Measurements from ENCODE around the gene ADCY2. TPM values are rescaled to one million over a fixed set of nuclear protein-coding genes. Genes with fewer than 3 reads are reported as not detected.

Gene ADCY2
- total RNA-seq, 1 donor from 2014 or later, result 0.59 TPM

- H3K27ac ChIP-seq, result no peak overlapping the region
- ATAC-seq (no peak), DNase-seq (no peak)
- no peaks in the 10 kb centered on the region for H3K9me3 ChIP-seq
- intact Hi-C loops (cut with DNase I), result no loop called here
- H3K4me1 ChIP-seq, result no peaks in the 10 kb centered on the region
- no peaks in the 10 kb centered on the region for H3K27me3 ChIP-seq (ENCODE audit: low read depth)
- no peaks in the 10 kb centered on the region for H3K36me3 ChIP-seq
- TF ChIP-seq CTCF (IDR thresholded peaks at IDR 0.05), result no peak
- no peak overlapping the region for H3K4me3 ChIP-seq
Observed at GRCh38 chr5:7678030-7678429, 282.1 kb downstream of the ADCY2 start.

GRCh38 chr5:7679663-7680062 is 283.7 kb downstream of the ADCY2 start:
- no peak for TF ChIP-seq CTCF (IDR thresholded peaks at IDR 0.05)
- DNase-seq (no peak), ATAC-seq (no peak)
- Histone ChIP-seq H3K27me3 (ENCODE audit: low read depth) (no peaks in the 10 kb centered on the region), H3K4me3 (no peak overlapping the region), H3K36me3 (no peaks in the 10 kb centered on the region), H3K9me3 (no peaks in the 10 kb centered on the region), H3K4me1 (no peaks in the 10 kb centered on the region), H3K27ac (no peak overlapping the region)
- intact Hi-C loops (cut with DNase I), result no loop called here

DNA sequence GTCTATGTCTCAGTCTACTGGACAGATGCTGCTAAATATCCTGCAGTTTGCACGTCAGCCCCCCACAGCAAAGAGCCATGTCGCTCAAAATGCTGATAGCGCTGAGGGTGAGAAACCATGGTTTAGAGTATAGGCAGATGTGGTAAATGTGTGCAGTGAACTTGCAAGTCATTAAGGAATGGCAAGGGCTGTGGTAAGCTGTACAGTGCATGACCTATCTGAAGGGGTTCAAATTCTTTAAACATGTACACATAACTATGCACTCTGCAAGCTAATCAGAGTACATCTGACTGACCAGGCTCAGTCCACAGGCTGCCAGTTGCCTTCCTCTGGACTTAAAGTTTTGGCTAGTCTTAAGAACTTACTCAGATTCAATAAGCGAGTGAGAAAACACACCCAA is 284.3 kb downstream of the ADCY2 start:
- Histone ChIP-seq H3K36me3 (no peaks in the 10 kb centered on the region), H3K4me3 (no peak overlapping the region), H3K9me3 (no peaks in the 10 kb centered on the region), H3K27ac (no peak overlapping the region), H3K4me1 (no peaks in the 10 kb centered on the region), H3K27me3 (ENCODE audit: low read depth) (no peaks in the 10 kb centered on the region)
- no peak for ATAC-seq
- TF ChIP-seq CTCF (IDR thresholded peaks at IDR 0.05), result no peak
- intact Hi-C loops (cut with DNase I), result no loop called here
- no peak for DNase-seq

- DNase-seq, result no peak
- ATAC-seq, result no peak
- intact Hi-C loops (cut with DNase I), result no loop called here
- no peaks in the 10 kb centered on the region for H3K4me1 ChIP-seq
- TF ChIP-seq CTCF (IDR thresholded peaks at IDR 0.05), result no peak
- no peak overlapping the region for H3K4me3 ChIP-seq
- H3K36me3 ChIP-seq, result no peaks in the 10 kb centered on the region
- H3K27ac ChIP-seq, result no peak overlapping the region
- no peaks in the 10 kb centered on the region for H3K27me3 ChIP-seq (ENCODE audit: low read depth)
- H3K9me3 ChIP-seq, result no peaks in the 10 kb centered on the region
Observed at GRCh38 chr5:7682379-7682778, 286.4 kb downstream of the ADCY2 start.

GRCh38 chr5:7683753-7684152 is 287.8 kb downstream of the ADCY2 start:
- no peaks in the 10 kb centered on the region for H3K9me3 ChIP-seq
- H3K4me3 ChIP-seq, result no peak overlapping the region
- TF ChIP-seq CTCF (IDR thresholded peaks at IDR 0.05), result no peak
- H3K4me1 ChIP-seq, result no peaks in the 10 kb centered on the region
- no peaks in the 10 kb centered on the region for H3K27me3 ChIP-seq (ENCODE audit: low read depth)
- DNase-seq (no peak), ATAC-seq (no peak)
- no peak overlapping the region for H3K27ac ChIP-seq
- H3K36me3 ChIP-seq, result no peaks in the 10 kb centered on the region
- intact Hi-C loops (cut with DNase I), result no loop called here

DNA sequence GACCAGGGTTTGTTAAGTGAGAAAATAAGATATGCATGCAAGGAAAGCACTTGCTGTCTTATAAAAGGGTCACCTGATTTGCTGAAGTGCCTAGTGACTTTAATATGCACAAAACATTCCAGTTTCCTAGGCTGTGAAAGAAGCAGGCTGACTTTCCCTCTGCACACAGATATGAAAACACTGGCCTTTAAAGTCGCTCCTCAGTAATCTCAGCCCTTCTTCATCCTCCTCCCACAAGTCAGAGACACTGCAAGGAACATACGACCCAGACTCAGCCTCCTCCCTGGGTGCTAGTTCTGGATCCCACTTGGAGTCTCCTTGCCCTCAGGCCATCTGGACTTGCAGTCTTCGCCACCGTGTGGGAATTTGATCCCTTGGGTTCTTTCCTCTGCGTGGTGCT is 288.9 kb downstream of the ADCY2 start:
- intact Hi-C loops (cut with DNase I), result no loop called here
- ATAC-seq, result no peak
- TF ChIP-seq CTCF (IDR thresholded peaks at IDR 0.05), result no peak

More for the DNA sequence above, 288.9 kb downstream of the ADCY2 start:
- no peak for DNase-seq
- Histone ChIP-seq H3K27me3 (ENCODE audit: low read depth) (no peaks in the 10 kb centered on the region), H3K27ac (no peak overlapping the region), H3K4me3 (no peak overlapping the region), H3K36me3 (no peaks in the 10 kb centered on the region), H3K4me1 (no peaks in the 10 kb centered on the region), H3K9me3 (no peaks in the 10 kb centered on the region)
